ENCODE measurements around the gene SNX9. TPM values are rescaled to one million over a fixed set of nuclear protein-coding genes. Genes with fewer than 3 reads are reported as not detected.

SNX9 gene
- 27.1 TPM for total RNA-seq
- polyA plus RNA-seq (ENCODE audit: insufficient read depth in 1 of 8, insufficient read length in 8 of 8, low replicate concordance in 1 of 8): 10 to 100 TPM; 20.2 to 36.9 (median 26.3) TPM
- long read RNA-seq, donor 1, full-length matches to known transcripts: 4 of 4 reads
- long read RNA-seq, donor 1, partial matches to known transcripts: 0 of 4 reads
- long read RNA-seq, donor 1, other reads (novel, unspliced or antisense): 0 of 4 reads
- long read RNA-seq, donor 2: 0 reads
- long read RNA-seq, donor 3, full-length matches to known transcripts: 7 of 7 reads
- long read RNA-seq, donor 3, partial matches to known transcripts: 0 of 7 reads
- long read RNA-seq, donor 3, other reads (novel, unspliced or antisense): 0 of 7 reads
- long read RNA-seq, donor 4, full-length matches to known transcripts: 3 of 3 reads
- long read RNA-seq, donor 4, partial matches to known transcripts: 0 of 3 reads
- long read RNA-seq, donor 4, other reads (novel, unspliced or antisense): 0 of 3 reads
- long read RNA-seq, donor 5, full-length matches to known transcripts: 14 of 50 reads
- long read RNA-seq, donor 5, partial matches to known transcripts: 36 of 50 reads
- long read RNA-seq, donor 5, other reads (novel, unspliced or antisense): 0 of 50 reads
- long read RNA-seq, donor 6, full-length matches to known transcripts: 8 of 8 reads
- long read RNA-seq, donor 6, partial matches to known transcripts: 0 of 8 reads
- long read RNA-seq, donor 6, other reads (novel, unspliced or antisense): 0 of 8 reads
- long read RNA-seq, donor 7, full-length matches to known transcripts: 7 of 7 reads
- long read RNA-seq, donor 7, partial matches to known transcripts: 0 of 7 reads
- long read RNA-seq, donor 7, other reads (novel, unspliced or antisense): 0 of 7 reads
- long read RNA-seq, donor 8, full-length matches to known transcripts: 6 of 6 reads
- long read RNA-seq, donor 8, partial matches to known transcripts: 0 of 6 reads
- long read RNA-seq, donor 8, other reads (novel, unspliced or antisense): 0 of 6 reads
- long read RNA-seq, donor 9: 0 reads
- long read RNA-seq, donor 10, full-length matches to known transcripts: 2 of 2 reads
- long read RNA-seq, donor 10, partial matches to known transcripts: 0 of 2 reads
- long read RNA-seq, donor 10, other reads (novel, unspliced or antisense): 0 of 2 reads
- long read RNA-seq, donor 11, full-length matches to known transcripts: 5 of 12 reads
- long read RNA-seq, donor 11, partial matches to known transcripts: 7 of 12 reads
- long read RNA-seq, donor 11, other reads (novel, unspliced or antisense): 0 of 12 reads

DNA sequence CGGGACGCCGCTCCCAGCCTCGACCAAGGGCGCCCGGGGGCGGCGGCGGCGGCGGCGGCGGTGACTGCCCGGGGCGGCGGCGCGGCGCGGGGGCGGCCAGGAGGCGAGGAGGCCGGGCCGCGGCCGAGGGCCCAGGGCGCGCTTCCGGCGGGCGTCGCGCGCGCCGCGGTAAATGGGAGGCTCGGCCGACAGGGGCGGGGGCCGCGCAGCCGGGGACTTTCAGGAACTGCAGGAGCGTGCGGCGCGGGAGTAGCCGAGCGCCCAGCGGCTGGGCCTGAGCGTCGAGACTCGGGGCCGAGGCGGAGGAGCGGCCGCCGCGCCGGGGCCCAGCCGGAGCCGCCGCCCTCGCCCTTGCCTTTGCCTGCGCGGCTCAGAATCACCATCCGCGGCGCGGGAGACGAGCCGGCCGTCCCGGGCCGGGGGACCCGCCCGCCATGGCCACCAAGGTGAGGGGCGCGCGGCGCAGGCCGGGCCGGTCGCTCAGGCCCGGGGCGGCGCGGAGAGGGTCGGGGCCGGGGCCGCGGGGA lies at the start of gene SNX9:
Gene SNX9 (plus strand): TSS at position 246 of the 527 bp plus-strand sequence. CDS start 189 bp downstream, at position 435.
- Histone ChIP-seq H3K4me1 (ENCODE audit: control insufficient read depth, insufficient read depth, low read length) (peaks cover 7% of the 10 kb centered on the region), H3K9me3 (replicated peaks; ENCODE audit: control insufficient read depth, low read depth, low read length) (no peaks in the 10 kb centered on the region), H3K4me3 (ENCODE audit: low read length) (peak within 1 kb of the TSS; percentile 78), H3K27ac (ENCODE audit: low read length) (peak within 1 kb of the TSS; percentile 92), H3K36me3 (ENCODE audit: control insufficient read depth, insufficient read depth, low read length) (no peaks in the 10 kb centered on the region), H3K27me3 (ENCODE audit: control insufficient read depth, insufficient read depth, low read length) (no peaks in the 10 kb centered on the region)
- under 1% methylated on average over 92 of the region's 92 CpGs for WGBS (ENCODE audit: insufficient coverage)
- peak; percentile 92 for DNase-seq

DNA sequence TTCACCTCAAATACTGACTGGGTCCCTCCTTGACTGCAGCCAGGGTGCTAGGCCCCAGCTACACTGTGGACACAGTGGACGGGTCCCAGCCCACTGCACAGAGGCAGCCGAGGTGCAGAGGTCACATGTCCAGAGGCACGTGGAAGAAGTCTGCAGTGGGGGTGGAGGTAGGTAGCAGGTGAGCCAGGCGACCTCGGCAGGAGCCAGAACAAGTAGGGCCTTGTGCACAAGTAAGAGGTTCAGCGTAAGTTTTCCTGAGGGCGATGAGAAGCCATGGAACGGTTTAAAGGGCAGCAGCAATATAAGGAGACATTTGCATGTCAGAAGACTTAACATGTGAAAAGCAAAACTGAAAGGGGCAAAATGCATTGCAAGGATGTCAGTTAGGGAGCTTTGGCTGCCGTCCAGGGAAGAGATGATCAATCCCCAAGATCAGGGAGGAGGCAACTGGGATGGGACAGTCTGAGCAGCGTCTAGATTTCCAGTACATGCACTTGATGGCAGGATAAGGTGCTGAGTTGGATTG lies 49.7 kb upstream of the SNX9 start:
- no peak overlapping the region for H3K4me3 ChIP-seq (ENCODE audit: low read length)
- DNase-seq: no peak
- no peak overlapping the region for H3K27ac ChIP-seq (ENCODE audit: low read length)
- no peaks in the 10 kb centered on the region for H3K36me3 ChIP-seq (ENCODE audit: control insufficient read depth, insufficient read depth, low read length)
- peaks cover 3% of the 10 kb centered on the region for H3K4me1 ChIP-seq (ENCODE audit: control insufficient read depth, insufficient read depth, low read length)
- peaks cover 3% of the 10 kb centered on the region for H3K27me3 ChIP-seq (ENCODE audit: control insufficient read depth, insufficient read depth, low read length)
- no peaks in the 10 kb centered on the region for H3K9me3 ChIP-seq (replicated peaks; ENCODE audit: control insufficient read depth, low read depth, low read length)
- 63% methylated on average over 10 of the region's 10 CpGs for WGBS (ENCODE audit: insufficient coverage)

DNA sequence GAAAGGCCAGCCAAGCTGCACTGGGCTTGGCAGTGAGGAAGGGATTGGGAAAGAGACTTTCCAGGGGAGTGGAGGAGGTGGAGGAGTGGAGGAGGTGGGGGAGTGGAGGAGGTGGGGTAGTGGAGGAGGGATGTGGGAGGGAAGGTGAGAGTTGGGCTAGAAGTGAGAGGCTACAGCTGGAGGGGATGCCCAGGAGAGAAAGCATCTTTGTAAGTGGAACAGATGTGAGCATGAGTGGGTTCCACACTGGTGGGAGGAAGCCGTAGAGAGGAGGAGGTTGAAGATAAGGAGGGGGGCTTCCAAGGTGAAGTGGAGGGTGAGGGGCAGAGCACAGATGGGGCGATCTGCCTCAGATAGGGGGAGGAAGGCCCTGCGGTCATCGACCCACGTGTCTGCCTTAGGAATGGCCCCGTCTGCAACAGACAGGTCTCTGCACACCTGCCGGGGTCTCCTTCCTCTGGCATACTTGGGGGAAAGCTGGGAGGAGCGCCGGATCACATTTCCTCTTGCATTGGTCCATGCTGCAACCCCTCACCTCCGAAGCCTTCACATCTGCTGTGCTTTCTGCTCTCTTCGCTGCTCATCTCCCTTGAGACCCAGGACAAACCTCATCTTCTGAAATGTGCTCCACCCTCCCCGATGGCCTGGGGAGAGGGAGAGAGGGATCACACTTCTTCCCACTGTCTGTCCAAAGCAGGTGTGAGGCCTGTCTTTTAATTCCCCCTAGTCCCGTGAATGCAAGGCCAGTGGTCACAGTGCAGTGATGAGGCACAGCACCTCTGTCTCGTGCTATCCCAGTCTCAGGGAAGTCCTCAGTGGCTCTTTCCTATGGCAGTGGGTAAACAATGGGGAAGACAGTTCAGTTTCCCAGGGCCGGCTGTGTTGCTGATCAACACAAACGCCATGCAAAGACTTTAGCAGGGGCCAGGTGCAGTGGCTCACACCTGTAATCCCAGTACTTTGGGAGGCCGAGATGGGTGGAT lies 48.6 kb upstream of the SNX9 start:
- 29% methylated on average over 10 of the region's 17 CpGs for WGBS (ENCODE audit: insufficient coverage)
- H3K36me3 ChIP-seq (ENCODE audit: control insufficient read depth, insufficient read depth, low read length): no peaks in the 10 kb centered on the region

DNA sequence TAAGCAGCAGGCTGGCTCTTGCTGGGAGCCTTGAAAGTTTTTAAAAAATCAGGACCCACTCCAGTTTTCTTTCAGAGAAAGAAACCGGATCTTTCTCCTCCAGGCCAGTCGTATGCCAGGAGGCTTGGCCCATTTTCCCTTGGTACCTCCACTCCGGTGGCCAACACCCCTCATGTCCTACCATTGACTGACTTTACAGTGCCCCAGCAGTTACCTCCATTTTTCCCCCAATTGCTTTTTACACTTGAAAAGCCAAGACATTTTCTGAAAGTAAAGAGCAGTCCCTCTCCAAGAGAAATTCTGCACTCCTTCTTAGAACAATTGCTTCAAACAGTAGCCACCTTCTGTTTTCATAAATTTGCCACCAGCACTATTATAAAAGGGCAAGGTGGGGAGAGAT lies 47.7 kb upstream of the SNX9 start:
- DNase-seq: no peak
- WGBS (ENCODE audit: insufficient coverage): 54% methylated on average over 3 of the region's 3 CpGs

More for the DNA sequence above, 48.6 kb upstream of the SNX9 start:
- Histone ChIP-seq H3K27ac (ENCODE audit: low read length) (no peak overlapping the region), H3K4me3 (ENCODE audit: low read length) (no peak overlapping the region), H3K4me1 (ENCODE audit: control insufficient read depth, insufficient read depth, low read length) (peaks cover 2% of the 10 kb centered on the region), H3K9me3 (replicated peaks; ENCODE audit: control insufficient read depth, low read depth, low read length) (no peaks in the 10 kb centered on the region), H3K27me3 (ENCODE audit: control insufficient read depth, insufficient read depth, low read length) (peaks cover 3% of the 10 kb centered on the region)
- DNase-seq: no peak

GRCh38 chr6:157777344-157777743 lies 45.7 kb upstream of the SNX9 start:
- H3K4me3 ChIP-seq (ENCODE audit: low read length): no peak overlapping the region
- peaks cover 3% of the 10 kb centered on the region for H3K27me3 ChIP-seq (ENCODE audit: control insufficient read depth, insufficient read depth, low read length)
- no peaks in the 10 kb centered on the region for H3K4me1 ChIP-seq (ENCODE audit: control insufficient read depth, insufficient read depth, low read length)
- WGBS (ENCODE audit: insufficient coverage): 94% methylated on average over 2 of the region's 4 CpGs
- peaks cover 2% of the 10 kb centered on the region for H3K9me3 ChIP-seq (replicated peaks; ENCODE audit: control insufficient read depth, low read depth, low read length)
- H3K27ac ChIP-seq (ENCODE audit: low read length): no peak overlapping the region
- no peaks in the 10 kb centered on the region for H3K36me3 ChIP-seq (ENCODE audit: control insufficient read depth, insufficient read depth, low read length)
- DNase-seq: no peak

More for the DNA sequence above, 47.7 kb upstream of the SNX9 start:
- Histone ChIP-seq H3K36me3 (ENCODE audit: control insufficient read depth, insufficient read depth, low read length) (no peaks in the 10 kb centered on the region), H3K27ac (ENCODE audit: low read length) (no peak overlapping the region), H3K4me1 (ENCODE audit: control insufficient read depth, insufficient read depth, low read length) (no peaks in the 10 kb centered on the region), H3K27me3 (ENCODE audit: control insufficient read depth, insufficient read depth, low read length) (peaks cover 3% of the 10 kb centered on the region), H3K4me3 (ENCODE audit: low read length) (no peak overlapping the region), H3K9me3 (replicated peaks; ENCODE audit: control insufficient read depth, low read depth, low read length) (no peaks in the 10 kb centered on the region)

- no peak for DNase-seq
- H3K27me3 ChIP-seq (ENCODE audit: control insufficient read depth, insufficient read depth, low read length): peaks cover 3% of the 10 kb centered on the region
- peaks cover 2% of the 10 kb centered on the region for H3K9me3 ChIP-seq (replicated peaks; ENCODE audit: control insufficient read depth, low read depth, low read length)
- no peak overlapping the region for H3K27ac ChIP-seq (ENCODE audit: low read length)
- H3K4me1 ChIP-seq (ENCODE audit: control insufficient read depth, insufficient read depth, low read length): no peaks in the 10 kb centered on the region
- no peaks in the 10 kb centered on the region for H3K36me3 ChIP-seq (ENCODE audit: control insufficient read depth, insufficient read depth, low read length)
- no peak overlapping the region for H3K4me3 ChIP-seq (ENCODE audit: low read length)
- WGBS (ENCODE audit: insufficient coverage): 82% methylated on average over 4 of the region's 4 CpGs
These were observed 44.3 kb upstream of the SNX9 start for GRCh38 chr6:157778719-157779118.

GRCh38 chr6:157779705-157780604 lies 43.1 kb upstream of the SNX9 start:
- Histone ChIP-seq H3K27ac (ENCODE audit: low read length) (no peak overlapping the region), H3K9me3 (replicated peaks; ENCODE audit: control insufficient read depth, low read depth, low read length) (peaks cover 2% of the 10 kb centered on the region), H3K36me3 (ENCODE audit: control insufficient read depth, insufficient read depth, low read length) (no peaks in the 10 kb centered on the region), H3K27me3 (ENCODE audit: control insufficient read depth, insufficient read depth, low read length) (no peaks in the 10 kb centered on the region), H3K4me1 (ENCODE audit: control insufficient read depth, insufficient read depth, low read length) (no peaks in the 10 kb centered on the region), H3K4me3 (ENCODE audit: low read length) (no peak overlapping the region)
- WGBS (ENCODE audit: insufficient coverage): 72% methylated on average over 4 of the region's 9 CpGs
- DNase-seq: no peak

- WGBS (ENCODE audit: insufficient coverage): 64% methylated on average over 1 of the region's 1 CpG
These were observed 37.4 kb upstream of the SNX9 start for GRCh38 chr6:157785636-157786035.

More at GRCh38 chr6:157785636-157786035, 37.4 kb upstream of the SNX9 start:
- no peak for DNase-seq
- H3K9me3 ChIP-seq (replicated peaks; ENCODE audit: control insufficient read depth, low read depth, low read length): peaks cover 2% of the 10 kb centered on the region
- no peak overlapping the region for H3K27ac ChIP-seq (ENCODE audit: low read length)
- no peaks in the 10 kb centered on the region for H3K27me3 ChIP-seq (ENCODE audit: control insufficient read depth, insufficient read depth, low read length)
- no peak overlapping the region for H3K4me3 ChIP-seq (ENCODE audit: low read length)
- no peaks in the 10 kb centered on the region for H3K36me3 ChIP-seq (ENCODE audit: control insufficient read depth, insufficient read depth, low read length)
- no peaks in the 10 kb centered on the region for H3K4me1 ChIP-seq (ENCODE audit: control insufficient read depth, insufficient read depth, low read length)
